Measurements from ENCODE around the gene STAC2.
"Not testable (repeated sequence)": the region's sequence is repeated elsewhere in the genome, so short reads cannot be mapped to it uniquely, and the experiment has no call there.

STAC2 gene

GRCh38 chr17:39169101-39169500 lies 56.6 kb downstream of the STAC2 start:
- in situ Hi-C loops (cut with HindIII; ENCODE audit: low sequenced_read_pairs) = no loop called here

GRCh38 chr17:39168503-39168902 lies 57.2 kb downstream of the STAC2 start:
- in situ Hi-C loops (cut with HindIII; ENCODE audit: low sequenced_read_pairs) = not testable (repeated sequence)

GRCh38 chr17:39167476-39167875 lies 58.3 kb downstream of the STAC2 start:
- in situ Hi-C loops (cut with HindIII; ENCODE audit: low sequenced_read_pairs) = no loop called here

GRCh38 chr17:39166437-39167335 lies 59.1 kb downstream of the STAC2 start:
- in situ Hi-C loops (cut with HindIII; ENCODE audit: low sequenced_read_pairs) = no loop called here

- in situ Hi-C loops (cut with HindIII; ENCODE audit: low sequenced_read_pairs) = no loop called here
Measured at GRCh38 chr17:39165841-39166349, 59.9 kb downstream of the STAC2 start, which contains the start of gene ARL5C. TSS of gene ARL5C (minus strand) at chr17:39166161. CDS start at chr17:39165760, 401 bp downstream.

GRCh38 chr17:39165178-39165840 lies 60.4 kb downstream of the STAC2 start:
- in situ Hi-C loops (cut with HindIII; ENCODE audit: low sequenced_read_pairs) = no loop called here

GRCh38 chr17:39164675-39165143 lies 61.0 kb downstream of the STAC2 start:
- in situ Hi-C loops (cut with HindIII; ENCODE audit: low sequenced_read_pairs) = no loop called here

- in situ Hi-C loops (cut with HindIII; ENCODE audit: low sequenced_read_pairs) = no loop called here
Measured at GRCh38 chr17:39161962-39162361, 63.8 kb downstream of the STAC2 start.
